Activated CD8-positive, alpha-beta memory T cell treated with anti-CD3 and anti-CD28 coated beads for 1 hour (primary cell): ENCODE data around the gene SLC16A11.
"Not testable (repeated sequence)": the region's sequence is repeated elsewhere in the genome, so short reads cannot be mapped to it uniquely, and the experiment has no call there.

Experiments
- DNase-seq, 2 donors: peaks; one replicate each; pipeline ENCODE4 v3.0.0-alpha.2; 2020; ENCODE audit warnings: low read depth in 1 of 2; ENCODE audit errors: extremely low read depth in 1 of 2

Gene SLC16A11

GRCh38 chr17:7043497-7044198, at the start of gene SLC16A11:
Gene SLC16A11, minus strand, starts transcription at chr17:7044092. Its CDS starts 579 bp downstream, at chr17:7043513.
- no peak for DNase-seq

GRCh38 chr17:7091311-7092005, 47.6 kb upstream of the SLC16A11 start:
- not testable (repeated sequence) for DNase-seq

- not testable (repeated sequence) for DNase-seq
These were observed 45.7 kb upstream of the SLC16A11 start for GRCh38 chr17:7089570-7089969.

GRCh38 chr17:7088442-7088841, 44.5 kb upstream of the SLC16A11 start:
- DNase-seq: not testable (repeated sequence)

GRCh38 chr17:7084088-7084487, 40.2 kb upstream of the SLC16A11 start:
- no peak for DNase-seq

GRCh38 chr17:7083592-7083991, 39.7 kb upstream of the SLC16A11 start:
- no peak for DNase-seq

- DNase-seq: peak in 1 of 2 donors; percentile 8
These were observed 37.6 kb upstream of the SLC16A11 start for GRCh38 chr17:7081341-7082062.

GRCh38 chr17:7080456-7081041, 36.7 kb upstream of the SLC16A11 start:
- DNase-seq: no peak

GRCh38 chr17:7079581-7080455, 35.9 kb upstream of the SLC16A11 start, which contains the start of gene CLEC10A:
Gene CLEC10A, minus strand, starts transcription at chr17:7080251. Its CDS starts 1,439 bp downstream, at chr17:7078812.
- DNase-seq: no peak

- DNase-seq: no peak
These were observed 34.8 kb upstream of the SLC16A11 start for GRCh38 chr17:7078711-7079110.

GRCh38 chr17:7077911-7078546, 34.1 kb upstream of the SLC16A11 start:
- DNase-seq: no peak

GRCh38 chr17:7074931-7075330, 31.0 kb upstream of the SLC16A11 start:
- DNase-seq: no peak

- no peak for DNase-seq
These were observed 28.5 kb upstream of the SLC16A11 start for GRCh38 chr17:7072406-7072805.

- no peak for DNase-seq
These were observed 26.8 kb upstream of the SLC16A11 start for GRCh38 chr17:7070712-7071111.

GRCh38 chr17:7068268-7068667, 24.4 kb upstream of the SLC16A11 start:
- DNase-seq: no peak

- DNase-seq: no peak
These were observed 23.3 kb upstream of the SLC16A11 start for GRCh38 chr17:7067198-7067597.

GRCh38 chr17:7064261-7064660, 20.4 kb upstream of the SLC16A11 start:
- no peak for DNase-seq

GRCh38 chr17:7063518-7064094, 19.7 kb upstream of the SLC16A11 start:
- no peak for DNase-seq

GRCh38 chr17:7060165-7060891, 16.4 kb upstream of the SLC16A11 start:
- DNase-seq: no peak
